ENCODE measurements around the gene SLC38A6. TPM values are rescaled to one million over a fixed set of nuclear protein-coding genes. Genes with fewer than 3 reads are reported as not detected.

Gene SLC38A6
- total and polyA plus RNA-seq, 4 donors = 8.5 to 41.3 (median 16.3) TPM

- WGBS, 2 donors = 35 to 37% methylated on average over 2 of the region's 2 CpGs
- Histone ChIP-seq H3K4me3 (ENCODE audit: low read length in 2 of 2) (no peak overlapping the region), H3K4me1 (ENCODE audit: control insufficient read depth in 1 of 2, insufficient read depth in 2 of 2, low read length in 2 of 2) (no peaks in the 10 kb centered on the region), H3K27ac (ENCODE audit: low read depth in 1 of 2, low read length in 2 of 2) (no peak overlapping the region), H3K9me3 (ENCODE audit: control insufficient read depth, low read length) (no peaks in the 10 kb centered on the region), H3K27me3 (ENCODE audit: control insufficient read depth in 1 of 2, insufficient read depth in 2 of 2, low read length in 1 of 2) (no peaks in the 10 kb centered on the region), H3K36me3 (ENCODE audit: control insufficient read depth in 1 of 2, insufficient read depth in 2 of 2, low read length in 1 of 2) (peaks cover 0 to 3% of the 10 kb centered on the region in 2 donors)
- ATAC-seq (ENCODE audit: low FRiP score) (no peak), DNase-seq (no peak)
- intact Hi-C loops (cut with DNase I) = no loop called here
Observed at GRCh38 chr14:61076556-61076955, 95.5 kb downstream of the SLC38A6 start.

GRCh38 chr14:61077437-61077836 is 96.4 kb downstream of the SLC38A6 start:
- intact Hi-C loops (cut with DNase I) = no loop called here
- no peak for ATAC-seq (ENCODE audit: low FRiP score)

GRCh38 chr14:61077951-61078720 is 97.1 kb downstream of the SLC38A6 start:
- intact Hi-C loops (cut with DNase I) = no loop called here
- H3K9me3 ChIP-seq (ENCODE audit: control insufficient read depth, low read length) = no peaks in the 10 kb centered on the region
- H3K36me3 ChIP-seq (ENCODE audit: control insufficient read depth in 1 of 2, insufficient read depth in 2 of 2, low read length in 1 of 2) = peaks cover 0 to 3% of the 10 kb centered on the region in 2 donors
- H3K27me3 ChIP-seq (ENCODE audit: control insufficient read depth in 1 of 2, insufficient read depth in 2 of 2, low read length in 1 of 2) = no peaks in the 10 kb centered on the region
- 78 to 80% methylated on average over 4 of the region's 4 CpGs for WGBS, 2 donors
- ATAC-seq (ENCODE audit: low FRiP score) (no peak), DNase-seq (no peak)
- H3K4me1 ChIP-seq (ENCODE audit: control insufficient read depth in 1 of 2, insufficient read depth in 2 of 2, low read length in 2 of 2) = no peaks in the 10 kb centered on the region
- no peak overlapping the region for H3K27ac ChIP-seq (ENCODE audit: low read depth in 1 of 2, low read length in 2 of 2)
- H3K4me3 ChIP-seq (ENCODE audit: low read length in 2 of 2) = no peak overlapping the region

More at GRCh38 chr14:61077437-61077836, 96.4 kb downstream of the SLC38A6 start:
- Histone ChIP-seq H3K4me1 (ENCODE audit: control insufficient read depth in 1 of 2, insufficient read depth in 2 of 2, low read length in 2 of 2) (no peaks in the 10 kb centered on the region), H3K4me3 (ENCODE audit: low read length in 2 of 2) (no peak overlapping the region), H3K27ac (ENCODE audit: low read depth in 1 of 2, low read length in 2 of 2) (no peak overlapping the region), H3K9me3 (ENCODE audit: control insufficient read depth, low read length) (no peaks in the 10 kb centered on the region), H3K27me3 (ENCODE audit: control insufficient read depth in 1 of 2, insufficient read depth in 2 of 2, low read length in 1 of 2) (no peaks in the 10 kb centered on the region), H3K36me3 (ENCODE audit: control insufficient read depth in 1 of 2, insufficient read depth in 2 of 2, low read length in 1 of 2) (peaks cover 0 to 3% of the 10 kb centered on the region in 2 donors)
- no peak for DNase-seq

GRCh38 chr14:61080591-61081010 is 99.6 kb downstream of the SLC38A6 start:
- Histone ChIP-seq H3K4me1 (ENCODE audit: control insufficient read depth in 1 of 2, insufficient read depth in 2 of 2, low read length in 2 of 2) (no peaks in the 10 kb centered on the region), H3K27me3 (ENCODE audit: control insufficient read depth in 1 of 2, insufficient read depth in 2 of 2, low read length in 1 of 2) (no peaks in the 10 kb centered on the region), H3K9me3 (ENCODE audit: control insufficient read depth, low read length) (peaks cover 2% of the 10 kb centered on the region), H3K36me3 (ENCODE audit: control insufficient read depth in 1 of 2, insufficient read depth in 2 of 2, low read length in 1 of 2) (peaks cover 0 to 3% of the 10 kb centered on the region in 2 donors), H3K4me3 (ENCODE audit: low read length in 2 of 2) (no peak overlapping the region), H3K27ac (ENCODE audit: low read depth in 1 of 2, low read length in 2 of 2) (no peak overlapping the region)
- ATAC-seq (ENCODE audit: low FRiP score) (no peak), DNase-seq (no peak)
- 63 to 74% methylated on average over 11 of the region's 11 CpGs for WGBS, 2 donors
- intact Hi-C loops (cut with DNase I) = no loop called here

GRCh38 chr14:61088081-61088480 is 107.0 kb downstream of the SLC38A6 start:
- Histone ChIP-seq H3K9me3 (ENCODE audit: control insufficient read depth, low read length) (peaks cover 2% of the 10 kb centered on the region), H3K4me3 (ENCODE audit: low read length in 2 of 2) (no peak overlapping the region), H3K27ac (ENCODE audit: low read depth in 1 of 2, low read length in 2 of 2) (no peak overlapping the region), H3K36me3 (ENCODE audit: control insufficient read depth in 1 of 2, insufficient read depth in 2 of 2, low read length in 1 of 2) (no peaks in the 10 kb centered on the region), H3K27me3 (ENCODE audit: control insufficient read depth in 1 of 2, insufficient read depth in 2 of 2, low read length in 1 of 2) (no peaks in the 10 kb centered on the region), H3K4me1 (ENCODE audit: control insufficient read depth in 1 of 2, insufficient read depth in 2 of 2, low read length in 2 of 2) (no peaks in the 10 kb centered on the region)
- intact Hi-C loops (cut with DNase I) = no loop called here
- DNase-seq (no peak), ATAC-seq (ENCODE audit: low FRiP score) (no peak)
- WGBS, 2 donors = 83 to 85% methylated on average over 1 of the region's 1 CpG

GRCh38 chr14:61089126-61089750 is 108.2 kb downstream of the SLC38A6 start:
- no peak overlapping the region for H3K4me3 ChIP-seq (ENCODE audit: low read length in 2 of 2)
- H3K36me3 ChIP-seq (ENCODE audit: control insufficient read depth in 1 of 2, insufficient read depth in 2 of 2, low read length in 1 of 2) = no peaks in the 10 kb centered on the region
- H3K27ac ChIP-seq (ENCODE audit: low read depth in 1 of 2, low read length in 2 of 2) = no peak overlapping the region
- intact Hi-C loops (cut with DNase I) = no loop called here
- H3K9me3 ChIP-seq (ENCODE audit: control insufficient read depth, low read length) = peaks cover 2% of the 10 kb centered on the region
- DNase-seq = no peak
- no peak for ATAC-seq (ENCODE audit: low FRiP score)
- no peaks in the 10 kb centered on the region for H3K4me1 ChIP-seq (ENCODE audit: control insufficient read depth in 1 of 2, insufficient read depth in 2 of 2, low read length in 2 of 2)
- H3K27me3 ChIP-seq (ENCODE audit: control insufficient read depth in 1 of 2, insufficient read depth in 2 of 2, low read length in 1 of 2) = no peaks in the 10 kb centered on the region
- WGBS, 2 donors = 76 to 82% methylated on average over 2 of the region's 2 CpGs

GRCh38 chr14:61090432-61091216 is 109.6 kb downstream of the SLC38A6 start:
- H3K27ac ChIP-seq (ENCODE audit: low read depth in 1 of 2, low read length in 2 of 2) = no peak overlapping the region
- DNase-seq = no peak
- 82 to 93% methylated on average over 7 of the region's 7 CpGs for WGBS, 2 donors
- intact Hi-C loops (cut with DNase I) = no loop called here
- no peaks in the 10 kb centered on the region for H3K9me3 ChIP-seq (ENCODE audit: control insufficient read depth, low read length)
- H3K27me3 ChIP-seq (ENCODE audit: control insufficient read depth in 1 of 2, insufficient read depth in 2 of 2, low read length in 1 of 2) = no peaks in the 10 kb centered on the region
- H3K4me1 ChIP-seq (ENCODE audit: control insufficient read depth in 1 of 2, insufficient read depth in 2 of 2, low read length in 2 of 2) = no peaks in the 10 kb centered on the region
- H3K4me3 ChIP-seq (ENCODE audit: low read length in 2 of 2) = no peak overlapping the region
- no peaks in the 10 kb centered on the region for H3K36me3 ChIP-seq (ENCODE audit: control insufficient read depth in 1 of 2, insufficient read depth in 2 of 2, low read length in 1 of 2)
- no peak for ATAC-seq (ENCODE audit: low FRiP score)

GRCh38 chr14:61091657-61092273 is 110.7 kb downstream of the SLC38A6 start:
- Histone ChIP-seq H3K4me1 (ENCODE audit: control insufficient read depth in 1 of 2, insufficient read depth in 2 of 2, low read length in 2 of 2) (no peaks in the 10 kb centered on the region), H3K9me3 (ENCODE audit: control insufficient read depth, low read length) (no peaks in the 10 kb centered on the region), H3K27ac (ENCODE audit: low read depth in 1 of 2, low read length in 2 of 2) (peak overlapping the region in 1 of 2 donors; percentile 40), H3K36me3 (ENCODE audit: control insufficient read depth in 1 of 2, insufficient read depth in 2 of 2, low read length in 1 of 2) (no peaks in the 10 kb centered on the region), H3K27me3 (ENCODE audit: control insufficient read depth in 1 of 2, insufficient read depth in 2 of 2, low read length in 1 of 2) (no peaks in the 10 kb centered on the region), H3K4me3 (ENCODE audit: low read length in 2 of 2) (no peak overlapping the region)
- 11 to 35% methylated on average over 2 of the region's 2 CpGs for WGBS, 2 donors
- peak; percentile 62 for ATAC-seq (ENCODE audit: low FRiP score)
- intact Hi-C loops (cut with DNase I) = no loop called here
- peak in 1 of 2 donors; percentile 70 for DNase-seq

Measured in aorta (tissue), 5 donors.